HG03039 (cell line): ENCODE data around the gene ZNF69.
"Not testable (repeated sequence)": the region's sequence is repeated elsewhere in the genome, so short reads cannot be mapped to it uniquely, and the experiment has no call there.

ENCODE experiments used
- ATAC-seq: cut with Tn5 transposase; IDR thresholded peaks from one replicate; pipeline ENCODE4 v1.9.1; 2021; ENCODE audit warnings: mild to moderate bottlenecking, moderate library complexity; ENCODE audit not compliant: unreplicated experiment

ZNF69 gene

DNA sequence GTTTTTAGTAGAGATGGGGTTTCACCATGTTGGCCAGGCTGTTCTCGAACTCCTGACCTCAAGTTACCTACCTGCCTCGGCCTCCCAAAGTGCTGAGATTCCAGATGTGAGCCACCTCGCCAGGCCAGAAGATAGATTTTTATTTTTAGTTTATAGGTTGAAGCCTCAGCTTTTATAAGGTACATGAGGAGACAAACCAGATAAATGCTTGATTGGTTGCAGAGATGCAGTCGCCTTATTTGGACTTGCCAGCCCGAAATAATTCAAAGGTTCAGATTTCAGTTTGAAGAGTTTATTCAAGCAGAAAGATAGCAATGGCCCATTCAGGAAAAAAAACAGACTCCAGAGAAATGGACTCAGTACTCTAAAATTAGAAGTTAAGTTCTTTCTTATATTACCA lies 3.1 kb downstream of the ZNF69 start:
- ATAC-seq, result no peak

DNA sequence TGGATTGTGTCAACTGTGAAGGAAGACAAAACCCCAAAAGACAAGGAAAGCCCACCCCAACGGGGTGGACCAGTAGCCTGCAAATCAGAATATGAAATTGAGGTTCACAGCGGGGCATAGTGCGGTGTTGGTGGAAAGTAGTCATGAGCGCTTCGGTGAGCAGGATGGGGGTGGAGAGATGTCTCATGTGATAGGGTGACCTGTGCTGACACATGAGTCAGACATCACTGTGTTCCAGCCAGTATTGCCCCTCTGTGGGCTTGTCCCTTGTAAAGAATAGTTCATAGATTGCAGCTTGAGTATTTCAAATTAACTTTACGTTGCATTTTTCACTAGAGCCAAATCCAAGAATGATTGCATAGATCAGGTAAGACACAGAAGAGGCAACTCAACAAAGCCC lies 7.3 kb downstream of the ZNF69 start:
- ATAC-seq, result no peak

DNA sequence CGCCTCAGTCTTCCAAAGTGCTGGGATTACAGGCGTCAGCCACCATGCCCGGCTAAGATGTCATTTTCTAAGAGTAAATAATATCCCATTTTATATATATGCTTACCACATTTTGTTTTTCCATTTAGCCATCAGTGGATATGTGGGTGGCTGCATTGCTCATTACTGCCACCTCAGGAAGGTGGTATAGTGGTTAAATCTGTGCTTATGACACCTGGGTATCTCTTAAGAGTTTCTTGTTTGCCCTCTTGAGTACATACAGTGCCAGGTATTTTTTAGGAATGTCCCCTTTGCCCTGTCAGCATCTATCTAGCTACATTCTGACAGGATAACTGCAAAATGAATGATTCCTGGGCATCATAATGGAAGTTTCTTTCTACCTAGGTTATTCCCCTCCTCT lies 14.6 kb downstream of the ZNF69 start:
- no peak for ATAC-seq

DNA sequence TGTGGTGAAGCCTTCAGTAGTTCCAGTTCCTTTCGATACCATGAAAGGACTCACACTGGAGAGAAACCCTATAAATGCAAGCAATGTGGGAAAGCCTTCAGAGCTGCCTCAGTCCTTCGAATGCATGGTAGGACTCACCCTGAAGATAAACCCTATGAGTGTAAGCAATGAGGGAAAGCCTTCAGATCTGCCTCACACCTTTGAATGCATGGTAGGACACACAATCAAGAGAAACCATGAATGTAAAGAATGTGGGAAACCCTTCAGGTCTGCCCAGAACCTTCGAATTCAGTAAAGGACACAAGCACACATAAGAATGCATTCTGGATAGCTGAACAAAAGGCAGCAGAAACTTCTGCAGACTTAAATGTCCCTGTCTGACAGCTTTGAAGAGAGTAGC lies 18.3 kb downstream of the ZNF69 start:
- ATAC-seq, result no peak

DNA sequence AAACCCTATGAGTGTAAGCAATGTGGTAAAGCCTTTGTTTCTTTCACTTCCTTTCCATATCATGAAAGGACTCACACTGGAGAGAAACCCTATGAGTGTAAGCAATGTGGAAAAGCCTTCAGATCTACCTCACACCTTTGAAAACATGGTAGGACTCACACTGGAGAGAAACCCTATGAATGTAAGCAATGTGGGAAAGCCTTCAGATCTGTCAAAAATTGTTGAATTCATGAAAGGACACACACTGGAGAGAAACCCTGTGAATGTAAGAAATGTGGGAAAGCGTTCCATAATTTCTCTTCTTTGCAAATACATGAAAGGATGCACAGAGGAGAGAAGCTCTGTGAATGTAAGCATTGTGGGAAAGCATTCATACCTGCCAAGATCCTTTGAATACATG lies 24.4 kb downstream of the ZNF69 start:
- not testable (repeated sequence) for ATAC-seq

GRCh38 chr19:11914417-11915051 lies 27.0 kb downstream of the ZNF69 start:
- not testable (repeated sequence) for ATAC-seq

DNA sequence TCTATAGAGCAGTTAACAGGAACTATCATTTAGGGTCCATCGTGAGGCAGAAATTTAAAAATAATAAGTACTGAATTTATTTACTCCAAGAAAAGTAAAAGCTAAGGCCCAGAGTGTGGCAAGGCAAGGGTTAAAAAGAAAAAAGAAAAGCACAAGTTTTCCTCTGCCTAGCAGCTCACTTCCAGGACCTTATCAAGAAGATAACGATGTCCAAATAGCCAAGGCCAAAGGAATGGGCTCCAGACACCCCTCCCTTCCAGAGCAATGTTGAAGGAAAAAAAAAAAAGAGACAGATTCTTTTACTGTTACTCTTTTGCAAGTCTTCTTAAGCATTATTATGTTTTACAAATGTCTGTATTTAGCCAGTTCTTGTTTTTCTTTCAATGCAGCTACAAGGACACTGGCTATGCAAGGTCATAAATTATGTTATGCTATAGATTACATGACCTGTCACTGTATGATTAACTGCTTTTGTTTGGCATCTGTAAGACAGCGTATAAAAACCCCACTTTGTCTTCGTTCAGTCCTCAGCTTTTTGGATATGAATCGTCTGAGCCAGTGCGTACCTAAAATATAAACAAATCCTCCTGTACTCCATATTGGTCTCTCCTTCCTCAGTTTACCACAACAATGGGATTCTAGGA lies 34.4 kb downstream of the ZNF69 start:
- ATAC-seq, result no peak

DNA sequence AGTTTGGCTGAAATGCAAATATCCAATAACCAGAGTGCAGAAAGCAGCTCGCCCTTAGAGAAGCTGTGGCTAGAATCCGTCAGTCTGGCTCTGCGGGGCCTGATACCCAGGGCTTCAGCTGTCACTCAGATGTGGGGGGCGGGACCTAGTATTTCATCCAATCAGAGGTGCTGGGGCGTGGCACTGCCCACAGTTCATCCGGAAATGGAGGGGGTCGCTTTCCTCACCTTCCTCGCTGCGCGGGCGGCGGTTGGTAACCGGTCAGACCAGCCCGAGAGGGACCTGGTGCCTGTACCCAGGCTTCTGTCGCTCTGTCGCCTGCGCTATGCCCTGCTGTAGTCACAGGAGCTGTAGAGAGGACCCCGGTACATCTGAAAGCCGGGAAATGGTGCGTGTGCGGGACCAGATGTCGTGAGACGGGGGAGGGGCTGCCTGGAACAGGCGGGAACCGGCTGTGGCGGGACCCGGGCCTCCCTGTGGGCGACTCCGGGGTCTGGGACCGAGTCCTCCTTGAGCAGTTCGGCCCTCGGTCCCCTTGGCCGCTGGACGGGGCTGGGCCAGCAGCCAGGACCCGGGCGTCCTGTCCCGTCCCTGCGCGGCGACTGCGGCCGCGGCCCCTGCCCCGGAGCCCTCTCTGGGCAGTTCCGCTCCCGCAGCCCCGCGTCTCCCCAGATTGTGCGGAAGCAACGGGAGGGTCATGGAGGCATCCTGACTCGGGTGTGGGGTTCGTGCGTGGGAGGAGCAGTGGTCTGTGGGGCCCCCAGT lies 37.5 kb downstream of the ZNF69 start, which contains the start of gene ZNF700:
ZNF700 (plus strand) TSS at position 222 of the 765 bp plus-strand sequence; CDS start at position 326, 104 bp downstream.
- peak; percentile 88 for ATAC-seq

DNA sequence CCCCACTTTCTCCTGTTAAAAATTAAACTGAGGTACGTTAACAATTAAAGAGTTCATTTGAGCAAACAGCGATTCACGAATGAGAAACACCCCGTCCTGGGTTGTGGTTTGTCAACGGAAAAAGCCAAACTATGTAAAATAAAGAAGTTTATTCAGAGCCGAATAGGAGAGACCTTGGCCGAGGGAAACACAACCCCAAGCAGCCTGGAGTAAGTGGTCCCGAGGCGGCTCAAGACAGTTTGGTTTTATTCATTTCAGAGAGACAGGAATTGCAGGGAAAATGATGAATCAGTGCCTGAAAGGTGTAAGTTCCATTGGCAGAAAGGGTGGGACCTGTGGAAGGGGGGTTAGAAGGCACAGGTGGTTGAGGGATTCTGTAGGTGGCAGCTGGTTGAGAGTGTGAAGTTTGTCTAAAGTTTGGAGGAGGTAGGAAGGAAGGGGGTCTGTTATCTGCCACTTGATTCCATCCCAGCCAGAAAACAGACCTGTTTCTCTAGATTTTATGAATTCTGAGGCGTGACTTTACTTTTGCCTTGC lies 38.1 kb downstream of the ZNF69 start:
- ATAC-seq, result not testable (repeated sequence)

GRCh38 chr19:11927227-11927626 lies 39.6 kb downstream of the ZNF69 start:
- ATAC-seq, result no peak

DNA sequence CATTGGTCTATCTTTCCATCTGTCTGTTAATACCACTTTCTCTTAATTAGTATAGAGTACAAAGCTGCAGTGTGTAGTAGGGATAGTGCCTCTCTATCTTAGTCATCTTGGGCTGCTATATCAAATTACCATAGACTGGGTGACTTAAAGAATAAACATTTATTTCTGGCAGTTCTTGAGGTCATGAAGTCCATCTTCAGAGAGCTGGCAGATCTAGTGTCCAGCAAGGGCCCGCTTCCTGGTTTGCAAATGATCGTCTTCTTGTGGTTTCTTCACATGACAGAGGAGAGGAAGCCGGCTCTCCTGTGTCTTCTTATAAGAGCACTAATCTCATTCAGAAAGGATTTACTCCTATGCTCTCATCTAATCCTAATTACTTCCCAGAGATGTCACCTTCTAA lies 43.5 kb downstream of the ZNF69 start:
- no peak for ATAC-seq

- ATAC-seq, result no peak
These were observed 43.9 kb downstream of the ZNF69 start for GRCh38 chr19:11931513-11931912.

- not testable (repeated sequence) for ATAC-seq
These were observed 48.2 kb downstream of the ZNF69 start for GRCh38 chr19:11935829-11936228.

DNA sequence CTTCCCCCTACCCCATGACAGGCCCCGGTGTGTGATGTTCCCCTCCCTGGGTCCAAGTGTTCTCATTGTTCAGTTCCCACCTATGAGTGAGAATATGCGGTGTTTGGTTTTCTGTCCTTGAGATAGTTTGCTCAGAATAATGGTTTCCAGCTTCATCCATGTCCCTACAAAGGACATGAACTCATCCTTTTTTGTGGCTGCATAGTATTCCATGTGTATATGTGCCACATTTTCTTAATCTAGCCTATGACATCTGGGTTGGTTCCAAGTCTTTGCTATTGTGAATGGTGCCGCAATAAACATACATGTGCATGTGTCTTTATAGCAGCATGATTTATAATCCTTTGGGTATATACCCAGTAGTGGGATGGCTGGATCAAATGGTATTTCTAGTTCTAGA lies 50.8 kb downstream of the ZNF69 start:
- ATAC-seq, result not testable (repeated sequence)

GRCh38 chr19:11941361-11941887 lies 53.8 kb downstream of the ZNF69 start:
- ATAC-seq, result not testable (repeated sequence)

GRCh38 chr19:11942008-11942842 lies 54.6 kb downstream of the ZNF69 start:
- no peak for ATAC-seq

DNA sequence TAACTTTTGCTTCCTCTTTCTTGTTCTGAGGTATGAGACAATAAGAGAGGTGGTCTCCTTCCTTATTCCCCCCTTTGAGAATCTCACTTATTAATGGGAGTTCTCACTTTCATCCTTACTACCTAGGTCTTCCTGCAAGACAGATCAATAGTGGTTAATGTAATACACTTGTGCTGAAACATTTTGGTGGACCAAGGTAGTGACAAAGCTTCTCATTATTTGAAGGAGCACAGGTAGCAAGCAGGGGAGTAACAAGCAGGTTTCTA lies 55.2 kb downstream of the ZNF69 start:
- no peak for ATAC-seq

DNA sequence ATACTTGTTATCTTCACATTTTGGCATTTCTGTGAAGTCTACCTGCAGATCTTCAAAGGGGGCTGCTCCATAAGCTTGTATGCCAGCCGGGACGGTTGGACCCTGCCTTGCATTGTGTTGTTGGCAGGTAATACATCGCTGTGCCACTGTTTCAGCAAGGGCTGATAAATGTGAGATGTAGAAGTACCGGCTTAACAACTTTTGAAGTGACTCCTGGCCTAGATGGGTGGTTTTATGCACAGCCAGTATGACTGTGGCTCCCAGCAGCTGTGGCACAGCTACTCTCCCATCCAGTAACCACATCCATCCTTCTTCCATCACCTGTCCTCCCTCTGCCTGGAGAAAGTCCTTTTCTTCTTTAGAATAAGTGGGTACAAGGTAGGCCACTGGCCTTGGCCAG lies 57.1 kb downstream of the ZNF69 start:
- no peak for ATAC-seq

- no peak for ATAC-seq
These were observed 61.1 kb downstream of the ZNF69 start for GRCh38 chr19:11948646-11949045.

DNA sequence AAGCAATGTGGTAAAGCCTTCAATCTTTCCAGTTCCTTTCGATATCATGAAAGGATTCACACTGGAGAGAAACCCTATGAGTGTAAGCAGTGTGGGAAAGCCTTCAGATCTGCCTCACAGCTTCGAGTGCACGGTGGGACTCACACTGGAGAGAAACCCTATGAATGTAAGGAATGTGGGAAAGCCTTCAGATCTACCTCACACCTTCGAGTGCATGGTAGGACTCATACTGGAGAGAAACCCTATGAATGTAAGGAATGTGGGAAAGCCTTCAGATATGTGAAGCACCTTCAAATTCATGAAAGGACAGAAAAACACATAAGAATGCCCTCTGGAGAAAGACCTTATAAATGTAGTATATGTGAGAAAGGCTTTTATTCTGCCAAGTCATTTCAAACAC lies 61.6 kb downstream of the ZNF69 start:
- no peak for ATAC-seq

DNA sequence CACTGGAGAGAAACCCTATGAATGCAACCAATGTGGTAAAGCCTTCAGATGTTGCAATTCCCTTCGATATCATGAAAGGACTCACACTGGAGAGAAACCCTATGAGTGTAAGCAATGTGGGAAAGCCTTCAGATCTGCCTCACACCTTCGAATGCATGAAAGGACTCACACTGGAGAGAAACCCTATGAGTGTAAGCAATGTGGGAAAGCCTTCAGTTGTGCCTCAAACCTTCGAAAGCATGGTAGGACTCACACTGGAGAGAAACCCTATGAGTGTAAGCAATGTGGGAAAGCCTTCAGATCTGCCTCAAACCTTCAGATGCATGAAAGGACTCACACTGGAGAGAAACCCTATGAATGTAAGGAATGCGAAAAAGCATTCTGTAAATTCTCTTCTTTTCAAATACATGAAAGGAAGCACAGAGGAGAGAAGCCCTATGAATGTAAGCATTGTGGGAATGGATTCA lies 62.1 kb downstream of the ZNF69 start:
- ATAC-seq, result not testable (repeated sequence)
